OCI-LY1 (cell line): ENCODE results near the gene FAM120C.

Experiments
- H2AFZ ChIP-seq: fragments of 200-600 bp; sonication (generic), shearing (Covaris generic); 2 replicates; pipeline ENCODE4 v1.6.0; 2014; ENCODE audit warnings: antibody characterized with exemption, mild to moderate bottlenecking, low read length
- H3F3A ChIP-seq: fragments of 200-600 bp; sonication (generic), shearing (Covaris generic); 2 replicates; pipeline ENCODE4 v1.6.0; 2014; ENCODE audit warnings: mild to moderate bottlenecking, antibody characterized with exemption, low read length, moderate library complexity; ENCODE audit not compliant: insufficient read depth
- H3K27ac ChIP-seq: fragments of 200-600 bp; sonication (generic); 2 replicates; pipeline ENCODE4 v1.5.1; 2014; ENCODE audit warnings: low read length, mixed run types, mild to moderate bottlenecking, low read depth; ENCODE audit not compliant: poor library complexity, severe bottlenecking
- H3K27me3 ChIP-seq: fragments of 200-600 bp; sonication (generic); 2 replicates; pipeline ENCODE4 v1.6.0; 2014; ENCODE audit warnings: antibody characterized with exemption, mild to moderate bottlenecking, low read length, moderate library complexity; ENCODE audit not compliant: insufficient read depth
- H3K36me3 ChIP-seq: fragments of 200-600 bp; sonication (generic); 2 replicates; pipeline ENCODE4 v1.6.1; 2014; ENCODE audit warnings: mild to moderate bottlenecking, antibody characterized with exemption, low read length, moderate library complexity, mixed read lengths; ENCODE audit not compliant: insufficient read depth
- H3K4me1 ChIP-seq: fragments of 200-600 bp; sonication (generic); 2 replicates; pipeline ENCODE4 v1.5.1; 2014; ENCODE audit warnings: mild to moderate bottlenecking, low read length, moderate library complexity; ENCODE audit not compliant: insufficient read depth, severe bottlenecking
- H3K4me2 ChIP-seq: fragments of 200-600 bp; sonication (generic), shearing (Covaris generic); 2 replicates; pipeline ENCODE4 v1.6.1; 2014; ENCODE audit warnings: low read length
- H3K4me3 ChIP-seq: fragments of 200-600 bp; sonication (generic); 2 replicates; pipeline ENCODE4 v1.5.1; 2014; ENCODE audit warnings: low read length, low read depth, mild to moderate bottlenecking, mixed read lengths; ENCODE audit not compliant: poor library complexity, severe bottlenecking
- H3K79me2 ChIP-seq: fragments of 200-600 bp; shearing (Covaris generic); 2 replicates; pipeline ENCODE4 v1.6.1; 2016; ENCODE audit warnings: mixed run types, low read length, mixed read lengths; ENCODE audit not compliant: insufficient read depth
- H3K9ac ChIP-seq: fragments of 200-600 bp; sonication (generic), shearing (Covaris generic); 2 replicates; pipeline ENCODE4 v1.6.1; 2014; ENCODE audit warnings: mild to moderate bottlenecking, low read length, mixed read lengths
- H3K9me2 ChIP-seq: fragments of 200-600 bp; sonication (generic), shearing (Covaris generic); 2 replicates; pipeline ENCODE4 v1.6.1; 2014; ENCODE audit warnings: low read depth, mild to moderate bottlenecking, low read length, mixed read lengths
- H3K9me3 ChIP-seq: fragments of 200-600 bp; shearing (Covaris generic); 2 replicates; pipeline ENCODE4 v1.6.1; 2014; ENCODE audit warnings: low read length, mixed read lengths
- H4K20me1 ChIP-seq: fragments of 200-600 bp; sonication (generic), shearing (Covaris generic); 2 replicates; pipeline ENCODE4 v1.6.0; 2016; ENCODE audit warnings: mild to moderate bottlenecking, low read length; ENCODE audit not compliant: insufficient read depth
- CTCF ChIP-seq: fragments of 200-600 bp; sonication (generic), shearing (Covaris generic); IDR thresholded peaks from 2 replicates; pipeline ENCODE4 v1.5.1; 2017; ENCODE audit warnings: mild to moderate bottlenecking, antibody characterized with exemption, low read length, moderate library complexity, mixed read lengths
- EZH2 ChIP-seq: fragments of 200-600 bp; sonication (generic), shearing (Covaris generic); IDR thresholded peaks from 2 replicates; pipeline ENCODE4 v1.8.0; 2017; ENCODE audit warnings: borderline replicate concordance, mixed run types, mild to moderate bottlenecking, antibody characterized with exemption, low read length, moderate library complexity, mixed read lengths

The FAM120C gene

DNA sequence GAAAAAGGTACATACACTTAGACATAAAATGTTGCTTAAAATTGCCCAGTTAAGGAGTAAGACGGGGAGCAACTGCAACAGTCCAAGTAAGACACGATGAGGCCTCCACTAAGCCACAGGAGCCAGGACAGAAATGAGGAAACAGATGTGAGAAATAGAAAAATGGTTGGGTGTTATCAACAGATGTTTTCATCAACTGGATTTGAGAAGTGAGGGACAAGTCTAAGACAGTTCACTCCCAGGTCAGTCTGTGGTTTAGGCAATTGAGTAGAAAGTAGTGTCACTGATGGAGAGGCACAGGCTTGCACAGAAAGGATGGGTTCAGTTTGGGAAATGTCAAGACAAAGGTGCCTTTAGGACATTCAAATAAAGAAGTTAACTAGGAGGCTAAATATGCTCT lies 115.3 kb downstream of the FAM120C start:
- no peak overlapping the region for H3K27ac ChIP-seq
- H4K20me1 ChIP-seq, result no peaks in the 10 kb centered on the region
- TF ChIP-seq EZH2 (no peak), CTCF (no peak)
- H3F3A ChIP-seq, result no peaks in the 10 kb centered on the region
- H3K9ac ChIP-seq, result no peak overlapping the region
- H2AFZ ChIP-seq, result no peak overlapping the region
- no peak overlapping the region for H3K4me3 ChIP-seq
- H3K4me2 ChIP-seq, result no peak overlapping the region
- H3K4me1 ChIP-seq, result no peaks in the 10 kb centered on the region
- no peaks in the 10 kb centered on the region for H3K9me3 ChIP-seq
- H3K79me2 ChIP-seq, result no peaks in the 10 kb centered on the region
- no peaks in the 10 kb centered on the region for H3K27me3 ChIP-seq
- no peaks in the 10 kb centered on the region for H3K36me3 ChIP-seq
- H3K9me2 ChIP-seq, result no peaks in the 10 kb centered on the region

GRCh38 chrX:54066841-54067240 lies 116.2 kb downstream of the FAM120C start:
- no peaks in the 10 kb centered on the region for H3K9me2 ChIP-seq
- TF ChIP-seq EZH2 (no peak), CTCF (no peak)
- no peaks in the 10 kb centered on the region for H4K20me1 ChIP-seq
- H2AFZ ChIP-seq, result no peak overlapping the region
- H3K4me2 ChIP-seq, result no peak overlapping the region
- H3F3A ChIP-seq, result no peaks in the 10 kb centered on the region
- H3K36me3 ChIP-seq, result no peaks in the 10 kb centered on the region
- H3K9ac ChIP-seq, result no peak overlapping the region
- H3K27ac ChIP-seq, result no peak overlapping the region
- H3K4me3 ChIP-seq, result no peak overlapping the region
- no peaks in the 10 kb centered on the region for H3K9me3 ChIP-seq
- no peaks in the 10 kb centered on the region for H3K4me1 ChIP-seq
- H3K79me2 ChIP-seq, result no peaks in the 10 kb centered on the region
- no peaks in the 10 kb centered on the region for H3K27me3 ChIP-seq

- H4K20me1 ChIP-seq, result no peaks in the 10 kb centered on the region
- no peaks in the 10 kb centered on the region for H3K4me1 ChIP-seq
- H3F3A ChIP-seq, result no peaks in the 10 kb centered on the region
- H2AFZ ChIP-seq, result no peak overlapping the region
- H3K9me2 ChIP-seq, result no peaks in the 10 kb centered on the region
- no peak overlapping the region for H3K27ac ChIP-seq
- no peak for TF ChIP-seq CTCF
- TF ChIP-seq EZH2, result no peak
- no peaks in the 10 kb centered on the region for H3K9me3 ChIP-seq
- no peaks in the 10 kb centered on the region for H3K36me3 ChIP-seq
- no peaks in the 10 kb centered on the region for H3K79me2 ChIP-seq
- H3K4me2 ChIP-seq, result no peak overlapping the region
- no peaks in the 10 kb centered on the region for H3K27me3 ChIP-seq
- no peak overlapping the region for H3K9ac ChIP-seq
- H3K4me3 ChIP-seq, result no peak overlapping the region
Observed at GRCh38 chrX:54064564-54064963, 118.5 kb downstream of the FAM120C start.
